Measurements from ENCODE around the gene PCNX1.

DNA sequence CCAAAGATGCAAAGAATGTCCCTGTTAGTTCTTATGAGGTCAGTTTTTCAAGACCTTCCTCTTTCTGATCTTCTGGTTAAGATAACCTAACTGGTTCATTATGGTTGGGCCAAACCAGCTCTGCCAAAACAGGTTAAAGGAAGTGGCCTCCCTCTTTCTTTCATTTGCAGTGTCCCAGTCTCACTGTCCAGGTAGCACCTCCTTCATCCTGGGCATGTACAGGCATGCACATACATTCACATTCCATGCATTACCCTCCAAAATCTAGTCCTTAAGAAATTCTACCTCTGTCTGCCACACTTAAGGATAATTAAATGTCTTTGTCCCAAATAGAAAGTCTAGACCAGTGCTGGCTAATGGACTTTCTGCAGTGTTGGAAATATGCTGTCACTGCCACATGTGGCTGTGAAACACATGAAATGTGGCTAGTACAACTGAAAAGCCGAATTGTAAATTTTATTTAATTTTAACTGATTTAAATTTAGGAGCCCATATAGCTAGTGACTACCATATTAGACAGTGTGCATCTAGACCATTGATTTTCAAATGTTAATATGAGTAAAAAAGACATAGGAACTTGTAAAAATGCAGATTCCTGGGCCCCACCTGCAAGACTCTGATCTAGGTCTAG, 169.3 kb downstream of the PCNX1 start:
- TF ChIP-seq, protein P1, sequence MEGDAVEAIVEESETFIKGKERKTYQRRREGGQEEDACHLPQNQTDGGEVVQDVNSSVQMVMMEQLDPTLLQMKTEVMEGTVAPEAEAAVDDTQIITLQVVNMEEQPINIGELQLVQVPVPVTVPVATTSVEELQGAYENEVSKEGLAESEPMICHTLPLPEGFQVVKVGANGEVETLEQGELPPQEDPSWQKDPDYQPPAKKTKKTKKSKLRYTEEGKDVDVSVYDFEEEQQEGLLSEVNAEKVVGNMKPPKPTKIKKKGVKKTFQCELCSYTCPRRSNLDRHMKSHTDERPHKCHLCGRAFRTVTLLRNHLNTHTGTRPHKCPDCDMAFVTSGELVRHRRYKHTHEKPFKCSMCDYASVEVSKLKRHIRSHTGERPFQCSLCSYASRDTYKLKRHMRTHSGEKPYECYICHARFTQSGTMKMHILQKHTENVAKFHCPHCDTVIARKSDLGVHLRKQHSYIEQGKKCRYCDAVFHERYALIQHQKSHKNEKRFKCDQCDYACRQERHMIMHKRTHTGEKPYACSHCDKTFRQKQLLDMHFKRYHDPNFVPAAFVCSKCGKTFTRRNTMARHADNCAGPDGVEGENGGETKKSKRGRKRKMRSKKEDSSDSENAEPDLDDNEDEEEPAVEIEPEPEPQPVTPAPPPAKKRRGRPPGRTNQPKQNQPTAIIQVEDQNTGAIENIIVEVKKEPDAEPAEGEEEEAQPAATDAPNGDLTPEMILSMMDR (IDR thresholded peaks at IDR 0.05): no peak
- TF ChIP-seq EZH2 (IDR thresholded peaks at IDR 0.05; ENCODE audit: borderline replicate concordance, insufficient read depth, low read depth, low read length, poor library complexity, severe bottlenecking): no peak
